ENCODE data around the gene GPX8. TPM values are rescaled to one million over a fixed set of nuclear protein-coding genes. Genes with fewer than 3 reads are reported as not detected.

Gene GPX8
- total RNA-seq, 1 experiment from 2014 or later = 24.8 TPM

DNA sequence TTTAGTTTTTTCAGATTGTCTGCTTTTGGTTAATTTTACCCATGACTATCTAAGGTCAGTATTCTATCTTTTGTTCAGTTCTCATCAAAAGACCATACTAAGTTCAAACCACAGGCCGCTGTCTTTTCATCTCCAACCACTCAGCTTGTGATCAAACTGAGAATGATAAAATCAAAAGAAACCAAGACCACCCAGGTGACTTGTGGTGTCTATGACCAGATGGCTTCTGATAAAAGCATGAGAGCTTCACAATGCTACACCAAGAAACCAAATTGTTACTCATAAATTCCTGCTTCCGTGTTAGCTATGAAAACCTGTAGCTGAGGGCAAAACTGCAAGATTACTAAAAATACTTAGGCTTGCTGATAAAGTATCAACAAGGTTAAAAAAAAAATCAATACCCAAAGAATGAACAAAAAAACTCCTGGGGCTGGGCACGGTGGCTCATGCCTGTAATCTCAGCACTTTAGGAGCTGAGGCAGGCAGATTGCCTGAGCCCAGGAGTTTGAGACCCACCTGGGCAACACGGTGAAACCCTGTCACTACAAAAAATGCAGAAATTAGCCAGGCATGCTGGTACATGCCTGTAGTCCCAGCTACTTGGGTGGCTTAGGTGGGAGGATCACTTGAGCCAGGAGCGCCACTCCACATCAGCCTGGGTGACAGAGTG, 25.8 kb upstream of the GPX8 start:
- intact Hi-C loops (cut with micrococcal nuclease; ENCODE audit: unreplicated experiment) = no loop called here
- CTCF ChIA-PET = no interaction called here
- H3K4me3 ChIP-seq (ENCODE audit: low read depth in 2 of 2, low read length in 2 of 2) = no peak overlapping the region
- H3K4me1 ChIP-seq (ENCODE audit: control insufficient read depth, insufficient read depth, low read length) = no peaks in the 10 kb centered on the region
- no peaks in the 10 kb centered on the region for H3K36me3 ChIP-seq (ENCODE audit: control insufficient read depth, insufficient read depth, low read length)
- BruUV-seq (replicated peaks) = no TSS peak
- in situ Hi-C loops (cut with HindIII; ENCODE audit: low pct_unique_long_range_greater_than_20kb, low sequenced_read_pairs) = no loop called here
- TF ChIP-seq POLR2AphosphoS5 (IDR thresholded peaks at IDR 0.05; ENCODE audit: low read depth, low read length) (no peak), CTCF (IDR thresholded peaks at IDR 0.05) (no peak), TCF7L2 (IDR thresholded peaks at IDR 0.05; ENCODE audit: low read depth, low read length) (no peak)
- POLR2A ChIA-PET = no interaction called here
- H3K27ac ChIP-seq (ENCODE audit: low read length) = no peak overlapping the region
- DNase-seq (ENCODE audit: low read depth, low spot score) = no peak
- peaks cover 11% of the 10 kb centered on the region for H3K27me3 ChIP-seq (ENCODE audit: control insufficient read depth, insufficient read depth, low read length)
- H3K9me3 ChIP-seq (ENCODE audit: control insufficient read depth, insufficient read depth, low read depth, low read length) = no peaks in the 10 kb centered on the region
- no peak for ATAC-seq

GRCh38 chr5:55136521-55136920, 23.4 kb upstream of the GPX8 start:
- ChIA-PET POLR2A (interaction anchor here (0.7 kb wide), 1 partner anchor 235 kb away, joined by 8 read pairs; no protein-coding TSS in a partner anchor), CTCF (no interaction called here)
- in situ Hi-C loops (cut with HindIII; ENCODE audit: low pct_unique_long_range_greater_than_20kb, low sequenced_read_pairs) (no loop called here), intact Hi-C loops (cut with micrococcal nuclease; ENCODE audit: unreplicated experiment) (no loop called here)
- Histone ChIP-seq H3K27me3 (ENCODE audit: control insufficient read depth, insufficient read depth, low read length) (peaks cover 11% of the 10 kb centered on the region), H3K27ac (ENCODE audit: low read length) (no peak overlapping the region), H3K9me3 (ENCODE audit: control insufficient read depth, insufficient read depth, low read depth, low read length) (no peaks in the 10 kb centered on the region), H3K4me3 (ENCODE audit: low read depth in 2 of 2, low read length in 2 of 2) (no peak overlapping the region), H3K4me1 (ENCODE audit: control insufficient read depth, insufficient read depth, low read length) (no peaks in the 10 kb centered on the region), H3K36me3 (ENCODE audit: control insufficient read depth, insufficient read depth, low read length) (no peaks in the 10 kb centered on the region)
- BruUV-seq (replicated peaks) = no TSS peak
- DNase-seq (ENCODE audit: low read depth, low spot score) (no peak), ATAC-seq (no peak)
- TF ChIP-seq, protein P1, sequence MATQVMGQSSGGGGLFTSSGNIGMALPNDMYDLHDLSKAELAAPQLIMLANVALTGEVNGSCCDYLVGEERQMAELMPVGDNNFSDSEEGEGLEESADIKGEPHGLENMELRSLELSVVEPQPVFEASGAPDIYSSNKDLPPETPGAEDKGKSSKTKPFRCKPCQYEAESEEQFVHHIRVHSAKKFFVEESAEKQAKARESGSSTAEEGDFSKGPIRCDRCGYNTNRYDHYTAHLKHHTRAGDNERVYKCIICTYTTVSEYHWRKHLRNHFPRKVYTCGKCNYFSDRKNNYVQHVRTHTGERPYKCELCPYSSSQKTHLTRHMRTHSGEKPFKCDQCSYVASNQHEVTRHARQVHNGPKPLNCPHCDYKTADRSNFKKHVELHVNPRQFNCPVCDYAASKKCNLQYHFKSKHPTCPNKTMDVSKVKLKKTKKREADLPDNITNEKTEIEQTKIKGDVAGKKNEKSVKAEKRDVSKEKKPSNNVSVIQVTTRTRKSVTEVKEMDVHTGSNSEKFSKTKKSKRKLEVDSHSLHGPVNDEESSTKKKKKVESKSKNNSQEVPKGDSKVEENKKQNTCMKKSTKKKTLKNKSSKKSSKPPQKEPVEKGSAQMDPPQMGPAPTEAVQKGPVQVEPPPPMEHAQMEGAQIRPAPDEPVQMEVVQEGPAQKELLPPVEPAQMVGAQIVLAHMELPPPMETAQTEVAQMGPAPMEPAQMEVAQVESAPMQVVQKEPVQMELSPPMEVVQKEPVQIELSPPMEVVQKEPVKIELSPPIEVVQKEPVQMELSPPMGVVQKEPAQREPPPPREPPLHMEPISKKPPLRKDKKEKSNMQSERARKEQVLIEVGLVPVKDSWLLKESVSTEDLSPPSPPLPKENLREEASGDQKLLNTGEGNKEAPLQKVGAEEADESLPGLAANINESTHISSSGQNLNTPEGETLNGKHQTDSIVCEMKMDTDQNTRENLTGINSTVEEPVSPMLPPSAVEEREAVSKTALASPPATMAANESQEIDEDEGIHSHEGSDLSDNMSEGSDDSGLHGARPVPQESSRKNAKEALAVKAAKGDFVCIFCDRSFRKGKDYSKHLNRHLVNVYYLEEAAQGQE (IDR thresholded peaks at IDR 0.05; ENCODE audit: insufficient read depth in 1 of 2, low read depth in 2 of 2, low read length in 1 of 2) = no peak
- TF ChIP-seq TCF7L2 (IDR thresholded peaks at IDR 0.05; ENCODE audit: low read depth, low read length) = no peak
- no peak for TF ChIP-seq POLR2AphosphoS5 (IDR thresholded peaks at IDR 0.05; ENCODE audit: low read depth, low read length)
- no peak for TF ChIP-seq CTCF (IDR thresholded peaks at IDR 0.05)
- TF ChIP-seq SIN3A (IDR thresholded peaks at IDR 0.05; ENCODE audit: borderline replicate concordance, insufficient read depth, low read depth, low read length) = no peak
